Spinal cord (tissue), 10 donors: ENCODE results near the gene DBT. TPM values are rescaled to one million over a fixed set of nuclear protein-coding genes. Genes with fewer than 3 reads are reported as not detected.
"Not testable (repeated sequence)": the region's sequence is repeated elsewhere in the genome, so short reads cannot be mapped to it uniquely, and the experiment has no call there.

Source experiments
- DNase-seq, 6 donors: peaks; one replicate each; pipeline versions ENCODE4 v3.0.0 to v3.0.0-alpha.2; 2013 to 2015; ENCODE audit warnings: low spot score in 6 of 6, low read depth in 4 of 6
- H3K27ac ChIP-seq: one replicate; pipeline ENCODE4 v1.5.1; 2013; ENCODE audit warnings: low read depth, low read length, control low read depth
- H3K27me3 ChIP-seq: one replicate; pipeline ENCODE4 v1.6.1; 2013; ENCODE audit warnings: low read length; ENCODE audit not compliant: control insufficient read depth, insufficient read depth
- H3K36me3 ChIP-seq: one replicate; pipeline ENCODE4 v1.6.1; 2013; ENCODE audit warnings: low read length; ENCODE audit not compliant: control insufficient read depth, insufficient read depth
- H3K4me1 ChIP-seq: one replicate; pipeline ENCODE4 v1.6.1; 2013; ENCODE audit warnings: low read length; ENCODE audit not compliant: control insufficient read depth, insufficient read depth
- H3K4me3 ChIP-seq: one replicate; pipeline ENCODE4 v1.5.1; 2013; ENCODE audit warnings: low read depth, low read length, control low read depth
- H3K9me3 ChIP-seq: one replicate; pipeline ENCODE4 v1.6.1; 2013; ENCODE audit warnings: low read length; ENCODE audit not compliant: control insufficient read depth, insufficient read depth
- WGBS: methylation state at CpG from one replicate; pipeline ENCODE4 v1.1.5; 2013; ENCODE audit warnings: missing lambda C conversion rate; ENCODE audit not compliant: insufficient coverage; 5-methylcytosine and 5-hydroxymethylcytosine counted together
- long read RNA-seq, 4 donors: transcript quantifications; one replicate each; lab custom pipeline, GENCODE V29; 2026
- polyA plus RNA-seq, 2 donors: library from polyadenylated mRNA; unstranded; fragments of 120-200 nt; gene quantifications; one replicate each; pipeline ENCODE4 v1.2.1, GENCODE V29; 2013; ENCODE audit not compliant: insufficient read length in 2 of 2
- total RNA-seq, 2 donors: library from RNA; depleted of rRNA in 1 of 2; stranded (reverse); fragments of 120-200 nt in 1 of 2; fragments of >200 nt in 1 of 2; gene quantifications; one replicate each; pipeline versions ENCODE4 v1.2.3 to v1.2.4, GENCODE V29; 2013 to 2014
- donor health status: healthy.

The DBT gene
- total RNA-seq (10 to 100 TPM; 12.6 to 14.5 TPM), polyA plus RNA-seq (10 to 100 TPM; 12.1 to 12.3 TPM)
- long read RNA-seq, donor 1, full-length matches to known transcripts, result 4 of 97 reads
- long read RNA-seq, donor 1, partial matches to known transcripts, result 66 of 97 reads
- long read RNA-seq, donor 1, other reads (novel, unspliced or antisense), result 27 of 97 reads
- long read RNA-seq, donor 2, result 0 reads
- long read RNA-seq, donor 3, full-length matches to known transcripts, result 1 of 1 reads
- long read RNA-seq, donor 3, partial matches to known transcripts, result 0 of 1 reads
- long read RNA-seq, donor 3, other reads (novel, unspliced or antisense), result 0 of 1 reads
- long read RNA-seq, donor 4, full-length matches to known transcripts, result 4 of 4 reads
- long read RNA-seq, donor 4, partial matches to known transcripts, result 0 of 4 reads
- long read RNA-seq, donor 4, other reads (novel, unspliced or antisense), result 0 of 4 reads

GRCh38 chr1:100249537-100250257, at the start of gene DBT:
DBT (minus strand) TSS chr1:100249834; CDS start chr1:100249820, 14 bp downstream.
- Histone ChIP-seq H3K36me3 (no peaks in the 10 kb centered on the region), H3K4me3 (peak within 1 kb of the TSS; percentile 74), H3K9me3 (no peaks in the 10 kb centered on the region), H3K4me1 (peaks cover 3% of the 10 kb centered on the region), H3K27ac (peak within 1 kb of the TSS; percentile 77), H3K27me3 (no peaks in the 10 kb centered on the region)
- 0% methylated on average over 23 of the region's 31 CpGs for WGBS
- DNase-seq, result peak; percentile 90 to 99 (median 94)

- no peak overlapping the region for H3K27ac ChIP-seq
These were observed 48.9 kb upstream of the DBT start for GRCh38 chr1:100298512-100298911.

GRCh38 chr1:100296997-100297396, 47.4 kb upstream of the DBT start:
- H3K4me1 ChIP-seq, H3K27me3 ChIP-seq, H3K4me3 ChIP-seq, H3K9me3 ChIP-seq, H3K36me3 ChIP-seq, DNase-seq, H3K27ac ChIP-seq: not testable (repeated sequence)

More at GRCh38 chr1:100298512-100298911, 48.9 kb upstream of the DBT start:
- Histone ChIP-seq H3K27me3 (no peaks in the 10 kb centered on the region), H3K4me1 (no peaks in the 10 kb centered on the region), H3K4me3 (no peak overlapping the region), H3K9me3 (no peaks in the 10 kb centered on the region), H3K36me3 (no peaks in the 10 kb centered on the region)
- no CpG with 5 or more reads among the region's 4 CpGs for WGBS
- DNase-seq, result no peak

- peaks cover 4% of the 10 kb centered on the region for H3K36me3 ChIP-seq
- H3K9me3 ChIP-seq, result no peaks in the 10 kb centered on the region
- DNase-seq, result no peak
- WGBS, result 92% methylated on average over 7 of the region's 8 CpGs
- no peak overlapping the region for H3K27ac ChIP-seq
- H3K4me3 ChIP-seq, result no peak overlapping the region
- H3K4me1 ChIP-seq, result no peaks in the 10 kb centered on the region
- no peaks in the 10 kb centered on the region for H3K27me3 ChIP-seq
These were observed 46.5 kb upstream of the DBT start for GRCh38 chr1:100296140-100296539.

GRCh38 chr1:100292711-100293110, 43.1 kb upstream of the DBT start:
- H3K27ac ChIP-seq, result no peak overlapping the region
- no peaks in the 10 kb centered on the region for H3K9me3 ChIP-seq
- DNase-seq, result no peak
- no peaks in the 10 kb centered on the region for H3K4me1 ChIP-seq
- no peaks in the 10 kb centered on the region for H3K27me3 ChIP-seq
- peaks cover 23% of the 10 kb centered on the region for H3K36me3 ChIP-seq
- WGBS, result no CpG with 5 or more reads among the region's 1 CpG
- H3K4me3 ChIP-seq, result no peak overlapping the region

- Histone ChIP-seq H3K27me3 (no peaks in the 10 kb centered on the region), H3K4me3 (no peak overlapping the region), H3K9me3 (no peaks in the 10 kb centered on the region), H3K27ac (no peak overlapping the region), H3K36me3 (peaks cover 36% of the 10 kb centered on the region), H3K4me1 (no peaks in the 10 kb centered on the region)
- DNase-seq, result no peak
- 87% methylated on average over 2 of the region's 2 CpGs for WGBS
These were observed 40.7 kb upstream of the DBT start for GRCh38 chr1:100290291-100290690.

GRCh38 chr1:100287162-100287561, 37.5 kb upstream of the DBT start:
- no peak overlapping the region for H3K27ac ChIP-seq
- H3K4me3 ChIP-seq, result no peak overlapping the region
- H3K9me3 ChIP-seq, result no peaks in the 10 kb centered on the region
- peaks cover 49% of the 10 kb centered on the region for H3K36me3 ChIP-seq
- WGBS, result no CpG with 5 or more reads among the region's 3 CpGs
- DNase-seq, result no peak
- H3K27me3 ChIP-seq, result no peaks in the 10 kb centered on the region
- no peaks in the 10 kb centered on the region for H3K4me1 ChIP-seq

- Histone ChIP-seq H3K4me3 (no peak overlapping the region), H3K36me3 (peaks cover 46% of the 10 kb centered on the region), H3K9me3 (no peaks in the 10 kb centered on the region), H3K27ac (no peak overlapping the region), H3K27me3 (no peaks in the 10 kb centered on the region), H3K4me1 (no peaks in the 10 kb centered on the region)
- whole genome bisulfite sequencing, result 100% methylated on average over 4 of the region's 5 CpGs
- DNase-seq, result no peak
These were observed 35.0 kb upstream of the DBT start for GRCh38 chr1:100284591-100284990.

- H3K9me3 ChIP-seq, result no peaks in the 10 kb centered on the region
- no peaks in the 10 kb centered on the region for H3K27me3 ChIP-seq
- H3K36me3 ChIP-seq, result peaks cover 27% of the 10 kb centered on the region
- no peak overlapping the region for H3K4me3 ChIP-seq
- DNase-seq, result no peak
- H3K4me1 ChIP-seq, result no peaks in the 10 kb centered on the region
- WGBS, result no CpG with 5 or more reads among the region's 2 CpGs
- H3K27ac ChIP-seq, result no peak overlapping the region
These were observed 30.5 kb upstream of the DBT start for GRCh38 chr1:100279954-100280682.
